GM21447 (cell line): ENCODE results near the gene MTHFD2L.

Experiments
- ATAC-seq: cut with Tn5 transposase; IDR thresholded peaks from one replicate; pipeline ENCODE4 v1.9.1; 2021; ENCODE audit not compliant: unreplicated experiment

Gene MTHFD2L

GRCh38 chr4:74293558-74293957, 135.6 kb downstream of the MTHFD2L start:
- ATAC-seq = no peak

DNA sequence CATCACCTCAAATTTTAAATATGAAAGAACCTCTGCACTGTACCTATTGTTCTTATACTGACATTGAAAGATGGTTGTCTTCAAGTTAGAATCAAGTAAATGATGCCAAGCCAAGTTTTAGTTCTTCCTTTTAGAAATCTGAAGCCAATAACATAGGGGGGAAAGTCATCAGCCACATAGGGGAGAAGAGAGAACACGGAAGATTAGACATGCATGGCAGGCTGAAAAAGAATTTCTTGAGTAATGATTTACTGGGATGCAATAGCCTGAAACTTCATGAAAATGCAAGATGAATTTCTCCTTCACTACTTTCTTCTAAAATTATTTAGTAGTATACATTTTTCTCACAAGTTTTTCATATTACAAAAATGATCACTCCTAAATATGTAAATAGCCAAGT, 136.8 kb downstream of the MTHFD2L start:
- no peak for ATAC-seq

DNA sequence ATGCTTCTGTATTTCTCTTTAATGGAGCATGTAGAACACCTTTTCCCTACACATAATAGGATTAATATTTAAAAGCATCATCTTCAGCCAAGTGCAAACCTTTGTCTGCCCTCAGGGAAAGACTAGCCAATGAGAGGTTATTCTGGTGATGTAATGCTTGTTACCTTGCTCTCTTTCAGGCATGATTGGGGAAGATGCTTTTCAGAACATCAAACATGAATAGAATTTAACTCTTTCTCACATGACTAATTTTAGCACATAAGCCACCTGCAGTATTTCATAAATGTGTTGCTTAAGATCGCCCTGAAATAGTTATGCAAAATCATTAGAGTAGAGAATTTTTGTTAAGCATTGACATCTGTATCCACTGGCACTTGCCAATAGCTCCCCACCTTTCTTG, 139.6 kb downstream of the MTHFD2L start:
- no peak for ATAC-seq

GRCh38 chr4:74304095-74304625, 146.2 kb downstream of the MTHFD2L start:
- no peak for ATAC-seq

DNA sequence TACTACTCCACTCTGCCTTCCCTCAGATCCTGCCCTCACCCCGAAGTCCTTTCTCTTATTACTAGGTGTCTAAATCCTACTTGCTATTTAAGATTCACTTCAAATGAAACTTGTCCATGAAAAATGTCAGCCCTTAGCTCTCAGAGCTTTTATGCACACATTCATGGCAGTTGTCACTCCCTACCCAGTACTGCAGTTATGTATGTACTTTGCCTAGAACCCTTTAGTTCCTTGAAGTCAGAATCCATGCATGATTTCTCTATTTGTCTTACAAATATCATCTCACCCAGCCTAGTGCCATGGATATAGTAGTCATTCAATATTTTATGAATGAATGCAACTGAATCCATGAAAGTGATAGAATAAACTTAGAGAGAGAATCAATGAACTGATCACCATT, 147.1 kb downstream of the MTHFD2L start:
- ATAC-seq = no peak

DNA sequence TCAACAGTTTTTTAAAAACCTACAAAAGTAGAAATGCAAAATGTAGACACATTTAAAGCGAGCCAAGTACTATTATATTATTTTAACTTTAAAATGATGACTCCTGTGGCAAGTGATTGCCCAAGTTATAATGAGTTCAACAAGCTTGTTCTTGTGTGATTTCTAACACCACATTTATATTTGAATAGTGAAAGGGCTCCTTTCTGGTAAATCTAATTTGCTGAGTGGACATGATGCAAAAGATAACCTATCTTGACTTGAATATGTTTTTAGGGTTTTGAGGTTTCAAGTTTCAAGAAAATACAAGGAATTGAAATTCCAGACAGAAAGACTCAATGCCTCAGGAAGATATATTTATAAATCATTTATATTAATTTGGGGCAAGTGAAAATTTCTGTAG, 149.3 kb downstream of the MTHFD2L start:
- no peak for ATAC-seq

- no peak for ATAC-seq
These were observed 150.3 kb downstream of the MTHFD2L start, which contains the start of gene EPGN for GRCh38 chr4:74308215-74308614. TSS of gene EPGN (plus strand) at chr4:74308470. CDS start at chr4:74308534, 64 bp downstream.

- no peak for ATAC-seq
These were observed 151.3 kb downstream of the MTHFD2L start for GRCh38 chr4:74309223-74309622.

DNA sequence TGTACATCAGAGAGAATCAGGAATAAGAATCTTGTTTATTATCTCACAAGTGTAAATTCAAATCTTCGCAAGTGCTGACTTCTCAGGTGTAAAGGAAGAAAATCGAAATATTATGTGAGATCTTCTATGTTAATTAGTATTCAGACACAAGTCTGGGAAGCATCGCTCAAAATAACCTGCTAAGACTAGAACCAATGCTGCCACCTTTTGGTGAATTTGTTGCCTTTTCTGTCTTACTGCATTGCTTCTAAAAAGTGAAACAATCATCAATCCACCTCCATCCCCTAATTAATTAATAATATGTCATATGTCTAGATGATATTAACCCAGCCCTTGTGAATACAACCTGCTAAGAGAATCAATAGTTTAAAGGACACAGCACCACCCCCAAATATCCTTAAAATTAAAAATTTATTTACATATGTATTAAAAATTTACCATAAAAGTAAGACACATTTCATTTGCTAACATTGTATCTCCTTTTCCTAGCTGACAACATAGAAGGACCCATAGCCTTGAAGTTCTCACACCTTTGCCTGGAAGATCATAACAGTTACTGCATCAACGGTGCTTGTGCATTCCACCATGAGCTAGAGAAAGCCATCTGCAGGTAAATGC, 153.9 kb downstream of the MTHFD2L start:
- no peak for ATAC-seq

DNA sequence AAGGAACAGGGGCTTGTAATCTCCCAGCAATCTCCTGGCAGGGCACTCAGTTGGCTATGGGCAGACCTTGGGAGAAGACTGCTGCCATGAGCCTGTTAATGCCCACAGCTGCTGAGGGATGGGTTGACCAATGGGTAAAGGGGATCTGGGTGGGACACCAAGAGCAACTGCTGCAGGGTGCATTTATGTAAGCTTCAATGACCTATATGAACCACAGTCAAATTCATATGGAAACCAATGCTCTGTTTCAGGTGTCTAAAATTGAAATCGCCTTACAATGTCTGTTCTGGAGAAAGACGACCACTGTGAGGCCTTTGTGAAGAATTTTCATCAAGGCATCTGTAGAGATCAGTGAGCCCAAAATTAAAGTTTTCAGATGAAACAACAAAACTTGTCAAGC, 156.4 kb downstream of the MTHFD2L start:
- no peak for ATAC-seq

- no peak for ATAC-seq
These were observed 157.0 kb downstream of the MTHFD2L start for GRCh38 chr4:74314944-74315343.

DNA sequence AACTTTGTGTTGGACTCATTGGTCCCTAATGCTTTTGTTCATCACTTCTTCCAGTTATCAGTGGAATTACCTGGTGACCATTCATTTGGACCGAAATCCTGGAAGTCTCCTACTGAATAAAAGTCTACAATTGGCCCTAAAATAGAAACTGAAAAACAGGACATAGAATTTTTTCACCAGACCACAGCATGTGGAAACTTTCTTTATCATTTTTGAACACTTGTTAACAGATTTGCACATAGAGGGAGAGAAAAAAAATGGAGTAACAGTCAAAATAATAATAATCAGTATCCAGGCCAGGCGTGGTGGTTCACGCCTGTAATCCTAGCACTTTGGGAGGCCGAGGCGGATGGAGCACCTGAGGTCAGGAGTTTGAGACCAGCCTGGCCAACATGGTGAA, 157.5 kb downstream of the MTHFD2L start:
- no peak for ATAC-seq

GRCh38 chr4:74316397-74316796, 158.5 kb downstream of the MTHFD2L start:
- ATAC-seq = no peak

GRCh38 chr4:74317616-74318246, 159.8 kb downstream of the MTHFD2L start:
- no peak for ATAC-seq

- ATAC-seq = no peak
These were observed 160.4 kb downstream of the MTHFD2L start for GRCh38 chr4:74318276-74318675.

DNA sequence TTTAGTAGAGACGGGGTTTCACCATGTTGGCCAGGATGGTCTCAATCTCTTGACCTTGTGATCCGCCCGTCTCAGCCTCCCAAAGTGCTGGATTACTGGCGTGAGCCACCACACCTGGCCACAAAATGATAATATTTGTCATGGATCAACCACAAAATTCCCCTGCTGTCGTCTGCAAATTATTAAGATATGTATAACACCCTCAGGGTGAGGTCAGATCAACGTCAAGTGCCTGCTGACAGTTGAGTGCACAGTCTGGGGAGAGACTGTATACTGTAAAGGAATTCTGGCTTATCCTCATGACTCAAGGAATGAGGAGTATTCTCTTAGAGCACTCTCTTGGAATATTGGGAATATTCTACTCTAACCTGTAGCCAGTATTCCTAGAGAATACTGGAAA, 161.6 kb downstream of the MTHFD2L start:
- ATAC-seq = no peak

GRCh38 chr4:74320559-74321118, 162.7 kb downstream of the MTHFD2L start:
- ATAC-seq = peak; percentile 69

DNA sequence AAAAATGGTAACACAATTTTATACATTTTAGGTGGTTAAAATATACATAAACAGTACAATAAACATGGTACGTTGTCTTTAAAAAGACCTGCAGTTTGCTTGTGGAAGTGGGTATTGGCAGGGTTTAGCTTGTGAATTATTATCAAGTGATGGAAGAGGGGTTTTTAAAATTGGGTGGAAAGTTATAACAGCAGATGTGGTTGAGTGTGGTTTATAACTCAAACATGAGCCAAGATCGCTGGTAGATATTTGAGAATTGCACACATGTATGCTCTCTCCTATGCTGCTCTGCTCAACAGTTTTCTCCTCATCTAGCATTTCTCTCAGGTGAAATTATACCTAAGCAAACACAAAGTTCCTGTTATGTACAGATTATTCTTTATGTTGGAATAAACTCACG, 164.4 kb downstream of the MTHFD2L start:
- no peak for ATAC-seq

GRCh38 chr4:74323663-74324062, 165.7 kb downstream of the MTHFD2L start:
- no peak for ATAC-seq

- no peak for ATAC-seq
These were observed 166.3 kb downstream of the MTHFD2L start for GRCh38 chr4:74324262-74324661.

GRCh38 chr4:74325886-74326285, 168.0 kb downstream of the MTHFD2L start:
- ATAC-seq = no peak

DNA sequence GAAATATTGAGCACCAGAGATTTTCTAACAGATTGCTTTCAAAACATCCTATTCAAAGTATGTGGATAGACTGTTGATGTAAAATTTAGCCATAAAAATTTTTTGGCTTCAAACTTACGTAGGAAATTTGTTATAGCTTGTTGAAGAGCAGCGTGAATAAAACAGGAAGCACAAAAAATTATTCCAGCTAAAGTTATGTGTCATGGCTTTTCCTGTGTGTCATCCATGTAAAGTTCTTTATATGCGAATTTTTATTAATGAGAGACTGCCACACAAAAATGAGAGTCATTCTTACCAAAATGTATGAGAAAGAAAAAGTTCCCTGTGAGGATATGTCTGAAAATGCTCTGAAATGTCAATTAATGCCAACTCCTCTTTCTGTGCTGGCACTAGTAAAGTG, 169.8 kb downstream of the MTHFD2L start:
- ATAC-seq = no peak
